AG09319 (cell line): ENCODE results near the gene MISP3.

ENCODE experiments used
- DNase-seq: peaks from one replicate; pipeline ENCODE4 v3.0.0-alpha.2; 2010; ENCODE audit warnings: low read depth; ENCODE audit errors: extremely low read depth
- CTCF ChIP-seq: IDR thresholded peaks from 2 replicates; pipeline ENCODE4 v1.5.1; 2011; ENCODE audit warnings: low read depth, mild to moderate bottlenecking, inconsistent platforms, low read length, moderate library complexity

MISP3 gene

GRCh38 chr19:14086098-14086497, 13.5 kb downstream of the MISP3 start:
- no peak for DNase-seq
- no peak for TF ChIP-seq CTCF

- DNase-seq = no peak
- no peak for TF ChIP-seq CTCF
These were observed 16.2 kb downstream of the MISP3 start for GRCh38 chr19:14088634-14089411.

GRCh38 chr19:14089412-14089661, 16.8 kb downstream of the MISP3 start:
- TF ChIP-seq CTCF = peak; percentile 2
- no peak for DNase-seq

- no peak; the same call in 1 of the 2 replicates for TF ChIP-seq CTCF
- no peak for DNase-seq
These were observed 17.3 kb downstream of the MISP3 start for GRCh38 chr19:14089662-14090508.

GRCh38 chr19:14090509-14091080, 18.0 kb downstream of the MISP3 start, which contains the start of gene SAMD1:
TSS of gene SAMD1 (minus strand) at chr19:14090751.
- peak; percentile 79 for DNase-seq
- no peak for TF ChIP-seq CTCF

- DNase-seq = no peak
- TF ChIP-seq CTCF = peak; percentile 24
These were observed 18.7 kb downstream of the MISP3 start for GRCh38 chr19:14091081-14091812.
